GM18502 (cell line): ENCODE measurements around the gene DIPK1B.
"Not testable (repeated sequence)": the region's sequence is repeated elsewhere in the genome, so short reads cannot be mapped to it uniquely, and the experiment has no call there.

ENCODE experiments used
- ATAC-seq: cut with Tn5 transposase; IDR thresholded peaks from one replicate; pipeline ENCODE4 v1.9.1; 2021; ENCODE audit warnings: mild to moderate bottlenecking; ENCODE audit not compliant: unreplicated experiment, poor library complexity

Gene DIPK1B

GRCh38 chr9:136697146-136697820 lies 15.1 kb upstream of the DIPK1B start:
- no peak for ATAC-seq

DNA sequence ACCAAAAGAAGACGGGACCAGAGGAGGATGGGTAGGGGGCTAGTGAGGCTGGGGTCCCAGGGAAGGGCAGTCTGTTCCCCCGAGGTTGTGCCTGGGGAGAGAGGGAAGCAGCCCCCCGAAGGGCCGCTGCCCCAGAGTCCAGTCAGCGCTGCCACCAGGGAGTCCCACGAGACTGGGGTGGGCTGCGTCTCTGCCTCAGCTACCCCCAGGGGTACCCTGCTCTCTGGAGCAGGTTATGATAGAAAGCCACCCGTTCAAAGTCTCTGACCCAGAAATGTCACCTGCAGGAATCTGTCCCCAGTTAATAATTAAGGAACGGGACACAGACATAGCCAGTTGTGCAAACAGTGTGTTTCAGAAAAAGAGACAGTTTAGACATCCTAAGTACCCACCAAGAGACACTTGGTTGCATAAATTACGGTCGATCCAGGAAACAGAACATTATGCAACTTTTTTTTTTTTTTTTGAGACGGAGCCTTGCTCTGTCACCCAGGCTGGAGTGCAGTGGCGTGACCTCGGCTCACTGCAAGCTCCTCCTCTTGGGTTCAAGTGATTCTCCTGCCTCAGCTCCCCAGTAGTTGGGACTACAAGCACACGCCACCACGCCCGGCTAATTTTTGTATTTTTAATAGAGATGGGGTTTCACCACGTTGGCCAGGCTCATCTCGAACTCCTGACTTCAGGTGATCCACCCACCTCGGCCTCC lies 14.4 kb upstream of the DIPK1B start:
- ATAC-seq, result no peak

- ATAC-seq, result no peak
Measured at GRCh38 chr9:136698635-136699246, 13.6 kb upstream of the DIPK1B start.

GRCh38 chr9:136700304-136700703 lies 12.1 kb upstream of the DIPK1B start:
- ATAC-seq, result no peak

DNA sequence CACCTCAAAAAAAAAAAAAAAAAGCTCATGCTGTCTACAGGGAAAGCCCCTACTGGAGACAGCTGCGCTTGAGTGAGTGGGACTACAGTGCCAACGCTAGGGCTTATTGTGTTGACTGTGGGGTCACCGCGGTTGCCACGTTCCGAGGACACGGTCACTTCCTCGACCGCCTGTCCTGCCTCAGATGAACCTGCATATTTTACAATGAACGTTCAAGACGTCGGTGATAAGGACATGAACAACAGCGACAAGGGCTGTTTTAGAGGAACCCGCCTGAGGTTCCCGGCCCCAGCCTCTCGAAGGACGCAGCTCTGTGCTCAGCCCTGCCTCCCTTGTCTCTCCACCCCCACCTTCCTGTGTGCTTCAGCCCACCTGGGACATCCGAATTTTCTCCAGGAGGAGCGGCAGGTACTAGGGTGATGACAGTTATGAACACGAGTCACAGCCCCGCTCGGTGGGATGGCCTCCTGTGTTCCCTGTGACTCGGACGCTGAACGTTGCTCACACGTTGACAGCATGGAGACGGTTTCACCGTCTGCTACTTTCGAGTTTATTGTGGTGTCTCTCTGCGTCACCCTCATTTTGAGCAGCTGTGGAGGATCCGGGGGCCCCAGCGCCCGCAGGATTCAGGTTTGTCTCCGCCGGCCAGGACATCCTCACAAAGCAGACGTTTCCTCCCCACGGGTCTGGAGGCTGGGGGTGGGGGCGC lies 11.3 kb upstream of the DIPK1B start:
- peak; percentile 54 for ATAC-seq

DNA sequence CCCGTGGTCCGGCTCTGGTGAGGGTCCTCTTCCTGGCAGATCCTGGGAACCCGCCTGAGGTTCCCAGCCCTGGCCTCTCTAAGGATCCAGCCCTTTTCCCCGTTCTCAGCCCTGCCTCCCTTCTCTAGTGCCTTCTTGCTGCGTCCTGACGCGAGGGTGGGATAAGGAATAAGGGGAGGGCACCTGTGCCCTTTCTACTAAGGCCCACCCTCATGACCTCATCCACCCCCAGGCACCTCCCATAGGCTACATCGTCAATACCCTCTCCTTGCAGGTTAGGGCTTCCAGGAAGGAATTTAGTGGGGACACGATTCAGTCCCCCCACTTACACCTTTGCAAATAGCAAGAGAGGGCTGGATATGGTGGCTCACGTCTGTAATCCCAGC lies 10.7 kb upstream of the DIPK1B start:
- no peak for ATAC-seq

DNA sequence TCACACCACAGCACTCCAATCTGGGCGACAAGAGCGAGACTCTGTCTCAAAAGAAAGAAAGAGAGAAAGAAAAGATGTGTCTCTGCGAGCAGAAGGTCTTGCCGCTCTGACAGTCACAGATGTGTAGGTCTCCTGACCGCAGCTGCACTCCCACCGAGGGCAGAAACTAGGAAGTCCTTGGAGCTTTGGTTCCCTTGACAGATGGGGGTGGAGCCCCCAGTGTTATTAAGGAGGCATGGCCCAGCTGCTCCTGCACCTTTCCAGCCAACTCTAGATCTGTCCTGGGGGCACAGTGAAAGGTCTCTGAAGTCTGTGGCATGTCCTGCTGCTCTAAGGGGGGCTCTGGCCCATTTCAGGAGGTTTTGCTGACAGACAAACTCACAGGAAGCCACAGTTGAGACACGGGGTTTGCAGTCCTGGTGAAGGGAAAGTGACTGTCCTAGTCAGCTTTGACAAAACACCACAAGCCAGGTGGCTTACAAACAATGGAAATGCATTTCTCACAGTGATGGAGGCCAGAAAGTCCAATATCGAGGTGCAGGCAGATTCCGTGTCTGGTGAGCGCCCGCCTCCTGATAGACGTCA lies 9.0 kb upstream of the DIPK1B start:
- no peak for ATAC-seq

DNA sequence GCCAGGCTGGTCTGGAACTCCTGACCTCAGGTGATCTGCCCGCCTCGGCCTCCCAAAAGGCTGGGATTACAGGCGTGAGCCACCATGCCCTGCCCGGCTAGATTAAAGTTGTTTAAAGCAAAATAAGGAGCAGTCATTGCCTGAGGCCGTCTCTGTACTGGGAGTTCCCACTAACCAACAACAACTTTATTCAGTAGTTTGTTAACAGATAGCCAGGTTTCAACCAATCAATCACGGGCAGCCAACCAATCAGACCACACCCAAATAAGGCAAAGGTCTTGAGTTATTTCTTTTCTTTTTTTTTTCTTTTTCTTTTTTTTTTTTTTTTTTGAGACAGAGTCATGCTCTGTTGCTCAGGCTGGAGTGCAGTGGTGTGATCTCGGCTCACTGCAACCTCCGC lies 7.6 kb upstream of the DIPK1B start:
- not testable (repeated sequence) for ATAC-seq

DNA sequence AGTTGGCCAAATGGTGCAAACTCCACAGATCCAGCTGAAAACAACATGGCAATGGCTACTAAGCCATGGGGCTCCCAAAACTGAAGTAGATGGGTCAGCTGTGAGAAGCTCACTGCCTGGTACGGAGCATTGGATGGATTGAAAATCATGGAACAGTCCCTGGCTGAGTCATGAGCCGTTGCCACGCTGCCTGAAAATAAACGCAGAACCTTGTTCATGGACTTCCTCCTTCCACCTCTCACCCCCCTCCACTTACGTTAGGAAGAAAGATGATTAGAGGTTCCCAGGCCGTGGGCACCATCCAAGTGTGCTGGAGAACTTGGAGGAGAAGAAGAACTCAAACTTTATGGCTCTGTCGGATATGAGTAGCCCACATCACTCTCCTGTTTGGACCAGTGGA lies 6.8 kb upstream of the DIPK1B start:
- ATAC-seq, result no peak

DNA sequence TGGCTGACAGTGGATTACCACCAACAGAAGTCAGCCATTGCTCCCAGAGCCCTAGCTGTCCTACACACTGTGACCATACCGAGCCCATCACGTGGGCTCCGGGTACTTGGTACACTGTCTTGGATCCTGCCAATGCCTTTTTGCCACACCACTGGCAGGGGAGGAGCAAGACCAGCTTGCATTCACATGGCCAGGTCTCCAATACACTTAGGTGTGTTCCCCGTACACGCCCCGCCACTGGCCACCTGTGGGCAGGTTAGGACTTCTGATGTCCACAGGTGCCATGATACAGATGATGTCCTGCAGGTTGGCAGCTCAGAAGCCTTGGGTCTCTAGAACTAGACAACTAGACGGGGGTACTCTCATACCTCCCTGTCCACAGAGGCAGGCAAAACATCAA lies 5.4 kb upstream of the DIPK1B start:
- no peak for ATAC-seq

- ATAC-seq, result no peak
Measured at GRCh38 chr9:136707849-136708517, 4.4 kb upstream of the DIPK1B start.

GRCh38 chr9:136709454-136710109 lies 2.8 kb upstream of the DIPK1B start:
- ATAC-seq, result no peak

GRCh38 chr9:136710543-136710942 lies 1.8 kb upstream of the DIPK1B start:
- no peak for ATAC-seq

- ATAC-seq, result not testable (repeated sequence)
Measured at GRCh38 chr9:136711219-136711648, 1.1 kb upstream of the DIPK1B start.

- ATAC-seq, result no peak
Measured at GRCh38 chr9:136712690-136713544, 545 bp downstream of the DIPK1B start.

DNA sequence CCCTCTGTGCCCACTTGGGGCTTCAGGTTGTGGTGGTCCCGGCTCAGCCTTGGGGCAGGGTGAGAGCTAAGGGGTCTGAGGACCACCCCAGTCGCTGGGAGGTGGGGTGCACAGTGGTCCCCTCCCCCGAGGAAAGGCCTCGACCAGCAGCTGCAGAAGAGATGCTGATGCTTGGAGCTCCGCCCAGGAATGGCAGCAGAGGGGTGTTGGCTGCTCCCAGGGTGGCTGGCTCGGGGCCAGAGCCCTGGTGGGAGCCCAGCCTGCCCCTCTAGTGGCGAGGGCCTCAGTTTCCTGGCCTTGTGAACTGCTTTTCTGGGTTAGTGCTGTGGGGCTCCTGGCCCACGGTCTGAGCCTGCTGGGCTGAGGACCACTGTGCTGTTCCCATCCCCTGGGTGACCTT lies 1.2 kb downstream of the DIPK1B start:
- no peak for ATAC-seq

DNA sequence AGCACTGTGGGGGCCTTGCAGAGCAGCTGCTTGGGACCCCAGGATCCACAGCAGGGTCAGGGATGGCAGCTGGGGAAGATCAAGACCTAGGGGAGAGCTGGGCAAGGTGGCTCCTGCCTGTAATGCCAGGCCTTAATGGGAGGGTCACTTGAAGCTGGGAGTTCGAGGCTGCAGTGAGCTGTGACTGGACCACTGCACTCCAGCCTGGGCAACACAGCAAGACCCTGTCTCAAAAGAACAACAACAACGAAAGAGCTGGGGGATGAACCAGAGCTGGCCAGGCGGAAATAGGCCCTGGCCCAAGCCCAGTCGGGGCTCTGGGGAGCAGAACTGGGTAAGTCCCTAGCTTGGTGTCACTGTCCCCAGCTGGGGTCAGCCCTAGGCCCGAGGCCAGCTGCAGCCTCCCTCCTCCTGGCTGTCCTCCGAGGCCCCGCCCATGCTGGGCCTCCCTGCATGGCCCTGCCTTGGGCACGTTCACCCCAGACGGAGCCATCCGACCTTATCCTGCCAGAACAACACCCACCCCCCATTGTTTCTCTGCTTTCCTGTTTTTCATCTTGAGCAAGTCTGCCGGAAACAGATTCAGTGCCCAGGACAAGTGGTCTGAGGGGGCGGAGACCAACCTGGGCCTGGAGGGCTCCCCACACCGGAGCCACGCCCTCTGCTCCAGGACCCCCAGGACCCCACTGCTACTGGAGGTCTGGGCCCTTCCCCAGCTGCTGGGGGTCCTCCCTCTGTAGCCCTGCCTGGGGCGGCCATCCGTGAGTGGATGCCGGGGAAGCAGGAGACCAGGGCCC lies 1.9 kb downstream of the DIPK1B start:
- ATAC-seq, result no peak

DNA sequence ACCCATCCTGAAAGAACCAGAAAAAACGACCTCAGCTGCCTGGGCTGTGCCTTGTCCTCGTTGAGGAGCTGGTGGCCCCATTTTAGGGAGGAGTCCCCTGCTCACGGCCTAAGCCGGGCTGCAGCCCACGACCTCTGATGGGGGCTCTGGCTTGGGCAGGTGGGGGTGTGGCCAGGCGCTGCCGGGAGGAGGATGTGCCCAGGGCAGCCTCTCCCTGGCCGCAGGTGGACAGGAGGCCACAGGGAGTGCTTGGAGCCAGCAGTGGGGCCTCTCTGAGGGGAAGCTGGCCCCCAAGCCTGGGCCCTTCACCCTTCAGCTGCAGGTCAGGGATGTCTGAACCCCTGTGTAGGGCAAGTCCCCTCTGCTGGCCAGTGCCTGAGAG lies 2.5 kb downstream of the DIPK1B start:
- no peak for ATAC-seq
